MCF 10A (cell line): ENCODE measurements around the gene EMILIN3. TPM values are rescaled to one million over a fixed set of nuclear protein-coding genes. Genes with fewer than 3 reads are reported as not detected.

ENCODE experiments used
- BruUV-seq: library from RNA; stranded (reverse); fragments of 400-500 nt; replicated peaks from 2 replicates; lab custom pipeline; 2021; lab: Mats Ljungman, UMichigan
- CTCF ChIA-PET: fragments of 300-600 bp; sonication (Branson Sonifier 250); formaldehyde crosslinking; extraction: SDS; loops from one replicate; lab custom pipeline; 2021; ENCODE audit warnings: antibody characterized with exemption, inconsistent platforms; lab: Yijun Ruan, JAX
- POLR2A ChIA-PET: fragments of 300-600, 350-650 bp; sonication (Branson Sonifier 250); formaldehyde crosslinking; extraction: SDS; loops from one replicate; lab custom pipeline; 2020; ENCODE audit warnings: antibody characterized with exemption, inconsistent platforms; lab: Yijun Ruan, JAX
- DNase-seq: peaks from one replicate; pipeline ENCODE4 v3.0.0-alpha.2; 2018; ENCODE audit not compliant: unreplicated experiment
- H3K27ac Mint-ChIP-seq: one replicate; pipeline ENCODE4 v1.8.0; 2022; ENCODE audit warnings: mild to moderate bottlenecking, low read depth, mixed read lengths; ENCODE audit not compliant: unreplicated experiment
- H3K27me3 Mint-ChIP-seq: one replicate; pipeline ENCODE4 v1.8.0; 2022; ENCODE audit warnings: mixed read lengths; ENCODE audit not compliant: insufficient read depth, unreplicated experiment
- H3K36me3 Mint-ChIP-seq: one replicate; pipeline ENCODE4 v1.8.0; 2022; ENCODE audit warnings: mild to moderate bottlenecking, moderate library complexity, mixed read lengths; ENCODE audit not compliant: insufficient read depth, unreplicated experiment
- H3K4me1 Mint-ChIP-seq: one replicate; pipeline ENCODE4 v1.8.0; 2022; ENCODE audit warnings: mixed read lengths; ENCODE audit not compliant: insufficient read depth, unreplicated experiment
- H3K4me3 Mint-ChIP-seq: one replicate; pipeline ENCODE4 v1.8.0; 2022; ENCODE audit warnings: mild to moderate bottlenecking, moderate library complexity, mixed read lengths; ENCODE audit not compliant: unreplicated experiment
- H3K9me3 Mint-ChIP-seq: one replicate; pipeline ENCODE4 v1.8.0; 2022; ENCODE audit warnings: mixed read lengths; ENCODE audit not compliant: unreplicated experiment
- intact Hi-C: fragments of 100-400 bp; cut with micrococcal nuclease; formaldehyde crosslinking; loops from 2 replicates; pipeline ENCODE4 v1.14.1; 2022
- total RNA-seq: library from RNA; stranded (reverse); gene quantifications from 2 replicates; pipeline ENCODE4 v1.2.3, GENCODE V29; 2022
- TF ChIP-seq, protein P1 (sequence below): fragments of 200-600 bp; IDR thresholded peaks from one replicate; pipeline ENCODE4 v1.8.0; 2022; ENCODE audit warnings: antibody characterized with exemption, mild to moderate bottlenecking; ENCODE audit not compliant: unreplicated experiment

The EMILIN3 gene
- total RNA-seq, 1 experiment from 2014 or later, result not detected

GRCh38 chr20:41362748-41363140 is 3.9 kb downstream of the EMILIN3 start:
- intact Hi-C loops, result no loop called here
- TF ChIP-seq, protein P1, sequence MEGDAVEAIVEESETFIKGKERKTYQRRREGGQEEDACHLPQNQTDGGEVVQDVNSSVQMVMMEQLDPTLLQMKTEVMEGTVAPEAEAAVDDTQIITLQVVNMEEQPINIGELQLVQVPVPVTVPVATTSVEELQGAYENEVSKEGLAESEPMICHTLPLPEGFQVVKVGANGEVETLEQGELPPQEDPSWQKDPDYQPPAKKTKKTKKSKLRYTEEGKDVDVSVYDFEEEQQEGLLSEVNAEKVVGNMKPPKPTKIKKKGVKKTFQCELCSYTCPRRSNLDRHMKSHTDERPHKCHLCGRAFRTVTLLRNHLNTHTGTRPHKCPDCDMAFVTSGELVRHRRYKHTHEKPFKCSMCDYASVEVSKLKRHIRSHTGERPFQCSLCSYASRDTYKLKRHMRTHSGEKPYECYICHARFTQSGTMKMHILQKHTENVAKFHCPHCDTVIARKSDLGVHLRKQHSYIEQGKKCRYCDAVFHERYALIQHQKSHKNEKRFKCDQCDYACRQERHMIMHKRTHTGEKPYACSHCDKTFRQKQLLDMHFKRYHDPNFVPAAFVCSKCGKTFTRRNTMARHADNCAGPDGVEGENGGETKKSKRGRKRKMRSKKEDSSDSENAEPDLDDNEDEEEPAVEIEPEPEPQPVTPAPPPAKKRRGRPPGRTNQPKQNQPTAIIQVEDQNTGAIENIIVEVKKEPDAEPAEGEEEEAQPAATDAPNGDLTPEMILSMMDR, result no peak
- DNase-seq, result no peak
- BruUV-seq, result no TSS peak
- Mint-ChIP-seq H3K4me3 (no peak overlapping the region), H3K36me3 (peaks cover 28% of the 10 kb centered on the region), H3K27ac (no peak overlapping the region), H3K27me3 (peaks cover 27% of the 10 kb centered on the region), H3K4me1 (peaks cover 4% of the 10 kb centered on the region), H3K9me3 (no peaks in the 10 kb centered on the region)
- POLR2A ChIA-PET, result interaction anchor here (0.6 to 1.1 kb wide), 3 partner anchors 13 to 313 kb away, joined by 3 to 5 read pairs (median 3); no protein-coding TSS in a partner anchor
- CTCF ChIA-PET, result no interaction called here

- POLR2A ChIA-PET, result interaction anchor here (0.6 to 2.1 kb wide), 5 partner anchors 10 to 314 kb away, joined by 3 to 6 read pairs (median 3); no protein-coding TSS in a partner anchor
- no peak for DNase-seq
- H3K4me1 Mint-ChIP-seq, result peaks cover 4% of the 10 kb centered on the region
- TF ChIP-seq, protein P1, result no peak
- H3K9me3 Mint-ChIP-seq, result no peaks in the 10 kb centered on the region
- H3K27me3 Mint-ChIP-seq, result peaks cover 20% of the 10 kb centered on the region
- H3K36me3 Mint-ChIP-seq, result peaks cover 28% of the 10 kb centered on the region
- H3K27ac Mint-ChIP-seq, result no peak overlapping the region
- CTCF ChIA-PET, result interaction anchor here (0.6 to 1.1 kb wide), 3 partner anchors 30 to 129 kb away, joined by 3 read pairs; no protein-coding TSS in a partner anchor
- BruUV-seq, result no TSS peak
- H3K4me3 Mint-ChIP-seq, result no peak overlapping the region
- intact Hi-C loops, result no loop called here
Measured at GRCh38 chr20:41361757-41362747, 4.6 kb downstream of the EMILIN3 start.

GRCh38 chr20:41360831-41361756 is 5.5 kb downstream of the EMILIN3 start:
- no peak overlapping the region for H3K4me3 Mint-ChIP-seq
- H3K27ac Mint-ChIP-seq, result no peak overlapping the region
- intact Hi-C loops, result no loop called here
- no TSS peak for BruUV-seq
- peaks cover 4% of the 10 kb centered on the region for H3K4me1 Mint-ChIP-seq
- DNase-seq, result no peak
- H3K27me3 Mint-ChIP-seq, result peaks cover 19% of the 10 kb centered on the region
- H3K9me3 Mint-ChIP-seq, result no peaks in the 10 kb centered on the region
- POLR2A ChIA-PET, result interaction anchor here (0.6 to 2.1 kb wide), 3 partner anchors 11 to 47 kb away, joined by 3 to 6 read pairs (median 3); no protein-coding TSS in a partner anchor
- CTCF ChIA-PET, result interaction anchor here (0.6 to 4.0 kb wide), 5 partner anchors 21 to 392 kb away, joined by 3 to 25 read pairs (median 3); partner anchors contain the start of gene LPIN3
- TF ChIP-seq, protein P1, result no peak
- peaks cover 35% of the 10 kb centered on the region for H3K36me3 Mint-ChIP-seq
